HCT116 (cell line): ENCODE data around the gene HERPUD2. TPM values are rescaled to one million over a fixed set of nuclear protein-coding genes. Genes with fewer than 3 reads are reported as not detected.

Experiments
- ATAC-seq: fragments of 200-7000 bp; cut with Tn5 transposase; 2 replicates; pipeline ENCODE4 v1.9.1; 2020; ENCODE audit warnings: mild to moderate bottlenecking, moderate library complexity
- BruUV-seq: library from RNA; stranded (reverse); fragments of 400-500 nt; replicated peaks from 2 replicates; lab custom pipeline; 2021; lab: Mats Ljungman, UMichigan
- CTCF ChIA-PET: fragments of 300-600 bp; sonication (Branson Sonifier 250); formaldehyde crosslinking; loops from one replicate; lab custom pipeline; 2021; ENCODE audit warnings: antibody characterized with exemption; lab: Charles Lee
- POLR2A ChIA-PET: fragments of 300-600, 350-600 bp; sonication (Branson Sonifier 250); formaldehyde crosslinking; loops from one replicate; lab custom pipeline; 2021; ENCODE audit warnings: antibody characterized with exemption; lab: Charles Lee
- RAD21 ChIA-PET, 2 experiments: fragments of 300-600 bp; sonication (Branson Sonifier 250); formaldehyde crosslinking; loops; one replicate each; lab custom pipeline; 2023; ENCODE audit warnings: low total read pairs in 2 of 2; ENCODE audit not compliant: uncharacterized antibody in 2 of 2, unreplicated experiment in 2 of 2, low non-redundant PET in 1 of 2; lab: Charles Lee
- DNase-seq: peaks from one replicate; pipeline ENCODE4 v3.0.0-alpha.2; 2010; ENCODE audit warnings: low read depth, low spot score
- H2AFZ ChIP-seq: fragments of 200-600 bp; shearing (Covaris generic), sonication (generic); 2 replicates; pipeline ENCODE4 v1.6.1; 2017; ENCODE audit warnings: low read depth, mixed run types, mixed read lengths, antibody characterized with exemption, low read length; ENCODE audit not compliant: poor library complexity, severe bottlenecking
- H3K27ac ChIP-seq: 2 replicates; pipeline ENCODE4 v1.5.1; 2012; ENCODE audit warnings: low read depth, low read length
- H3K27me3 ChIP-seq: fragments of 200-600 bp; sonication (generic); 2 replicates; pipeline ENCODE4 v1.6.1; 2016; ENCODE audit warnings: mixed run types, low read length, mixed read lengths; ENCODE audit not compliant: insufficient read depth
- H3K36me3 ChIP-seq, 2 experiments: fragments of 200-500 bp in 1 of 2; fragments of 200-600 bp in 1 of 2; sonication (Bioruptor generic) in 1 of 2; sonication (generic) in 1 of 2; 2 replicates each; pipeline versions ENCODE4 v1.5.1 to v1.6.1; 2014 to 2016; ENCODE audit warnings: low read length in 2 of 2, inconsistent platforms in 1 of 2, mixed read lengths in 1 of 2, mixed run types in 1 of 2; ENCODE audit not compliant: insufficient read depth in 2 of 2, control insufficient read depth in 1 of 2
- H3K4me1 ChIP-seq, 2 experiments: fragments of 200-600 bp in 1 of 2; sonication (generic) in 1 of 2; 2 replicates each; pipeline versions ENCODE4 v1.5.1 to v1.6.1; 2012 to 2017; ENCODE audit warnings: low read length in 2 of 2, inconsistent platforms in 1 of 2, mild to moderate bottlenecking in 1 of 2, mixed read lengths in 1 of 2, mixed run types in 1 of 2, moderate library complexity in 1 of 2; ENCODE audit not compliant: insufficient read depth in 2 of 2, control insufficient read depth in 1 of 2
- H3K4me2 ChIP-seq: fragments of 200-600 bp; sonication (generic); 2 replicates; pipeline ENCODE4 v1.6.1; 2017; ENCODE audit warnings: mixed run types, low read length, mixed read lengths
- H3K4me3 ChIP-seq, 2 experiments: fragments of 200-600 bp in 1 of 2; sonication (generic) in 1 of 2; replicated peaks in 1 of 2; 2 replicates each; pipeline ENCODE4 v1.5.1; 2011 to 2016; ENCODE audit warnings: low read length in 2 of 2, control low read depth in 1 of 2, low read depth in 1 of 2, mild to moderate bottlenecking in 1 of 2, mixed read lengths in 1 of 2, mixed run types in 1 of 2
- H3K79me2 ChIP-seq: fragments of 200-600 bp; sonication (generic); 2 replicates; pipeline ENCODE4 v1.6.1; 2017; ENCODE audit warnings: mild to moderate bottlenecking, mixed run types, low read length, moderate library complexity, mixed read lengths; ENCODE audit not compliant: insufficient read depth
- H3K9ac ChIP-seq: fragments of 200-600 bp; sonication (generic); 2 replicates; pipeline ENCODE4 v1.6.1; 2016; ENCODE audit warnings: low read length, mixed read lengths
- H3K9me2 ChIP-seq: fragments of 200-600 bp; sonication (generic), shearing (Covaris generic); 2 replicates; pipeline ENCODE4 v1.6.1; 2017; ENCODE audit warnings: mixed run types, mild to moderate bottlenecking, moderate library complexity; ENCODE audit not compliant: insufficient read depth
- H3K9me3 ChIP-seq, 2 experiments: fragments of 200-500 bp in 1 of 2; fragments of 200-600 bp in 1 of 2; sonication (Bioruptor generic) in 1 of 2; sonication (generic) in 1 of 2; 2 replicates each; pipeline ENCODE4 v1.6.1; 2014 to 2017; ENCODE audit warnings: low read length in 2 of 2, mixed read lengths in 2 of 2, inconsistent platforms in 1 of 2, low read depth in 1 of 2, mild to moderate bottlenecking in 1 of 2, mixed run types in 1 of 2, moderate library complexity in 1 of 2; ENCODE audit not compliant: control insufficient read depth in 1 of 2, insufficient read depth in 1 of 2
- H4K20me1 ChIP-seq: fragments of 200-600 bp; sonication (generic), shearing (Covaris generic); 2 replicates; pipeline ENCODE4 v1.6.1; 2017; ENCODE audit warnings: mixed run types, mild to moderate bottlenecking, moderate library complexity; ENCODE audit not compliant: insufficient read depth
- ATF3 ChIP-seq: IDR thresholded peaks from 2 replicates; pipeline ENCODE4 v1.6.1; 2012
- CBX3 ChIP-seq: IDR thresholded peaks from 2 replicates; pipeline ENCODE4 v1.6.1; 2012; ENCODE audit warnings: low read depth
- CEBPB ChIP-seq: IDR thresholded peaks from 2 replicates; pipeline ENCODE4 v1.6.1; 2012; ENCODE audit warnings: low read depth
- CTCF ChIP-seq, 3 experiments: fragments of 200-600 bp in 1 of 3; sonication (generic) in 1 of 3; IDR thresholded peaks in 2 of 3; conservative IDR thresholded peaks in 1 of 3; 2 replicates each; pipeline ENCODE4 v1.5.1; 2012 to 2017; ENCODE audit warnings: low read depth in 2 of 3, low read length in 2 of 3, antibody characterized with exemption in 1 of 3, borderline replicate concordance in 1 of 3, control low read depth in 1 of 3, mild to moderate bottlenecking in 1 of 3, mixed read lengths in 1 of 3, mixed run types in 1 of 3, moderate library complexity in 1 of 3; ENCODE audit not compliant: insufficient read depth in 1 of 3
- ELF1 ChIP-seq: IDR thresholded peaks from 2 replicates; pipeline ENCODE4 v1.6.1; 2012; ENCODE audit warnings: low read depth, borderline replicate concordance
- EZH2 ChIP-seq: fragments of 200-600 bp; sonication (generic); IDR thresholded peaks from 2 replicates; pipeline ENCODE4 v1.6.1; 2017; ENCODE audit warnings: antibody characterized with exemption, mixed run types
- EZH2phosphoT487 ChIP-seq: fragments of 200-600 bp; IDR thresholded peaks from 2 replicates; pipeline ENCODE4 v1.6.1; 2018; ENCODE audit warnings: antibody characterized with exemption, borderline replicate concordance
- JUND ChIP-seq: IDR thresholded peaks from 2 replicates; pipeline ENCODE4 v1.6.1; 2012
- POLR2A ChIP-seq: IDR thresholded peaks from 2 replicates; pipeline ENCODE4 v1.7.0; 2011; ENCODE audit warnings: borderline replicate concordance; ENCODE audit not compliant: insufficient read depth, insufficient read length; ENCODE audit errors: extremely low read depth
- POLR2AphosphoS5 ChIP-seq: IDR thresholded peaks from 2 replicates; pipeline ENCODE4 v1.6.1; 2011; ENCODE audit warnings: mild to moderate bottlenecking, low read depth, low read length, moderate library complexity
- SIN3A ChIP-seq: IDR thresholded peaks from 2 replicates; pipeline ENCODE4 v1.6.1; 2012; ENCODE audit warnings: low read depth
- SP1 ChIP-seq: IDR thresholded peaks from 2 replicates; pipeline ENCODE4 v1.6.1; 2012; ENCODE audit warnings: low read depth
- YY1 ChIP-seq: IDR thresholded peaks from 2 replicates; pipeline ENCODE4 v1.6.1; 2011; ENCODE audit warnings: low read length, low read depth, moderate library complexity, mild to moderate bottlenecking; ENCODE audit not compliant: insufficient replicate concordance; ENCODE audit errors: extremely low read depth
- ZFX ChIP-seq: fragments of 450-650 bp; IDR thresholded peaks from 2 replicates; pipeline ENCODE4 v1.6.1; 2017
- ZNF274 ChIP-seq: fragments of 200-500 bp; sonication (Bioruptor generic); IDR thresholded peaks from 2 replicates; pipeline ENCODE4 v1.6.1; 2014; ENCODE audit warnings: mild to moderate bottlenecking, low read depth, low read length, inconsistent platforms
- intact Hi-C: fragments of 100-400 bp; cut with micrococcal nuclease; formaldehyde crosslinking; loops from 2 replicates; pipeline ENCODE4 v1.10.0; 2022
- total RNA-seq: library from RNA; stranded (reverse); gene quantifications from one replicate; pipeline ENCODE4 v1.2.1, GENCODE V29; 2021; ENCODE audit not compliant: unreplicated experiment
- TF ChIP-seq, protein P1 (sequence below): IDR thresholded peaks from 2 replicates; pipeline ENCODE4 v1.6.1; 2012

HERPUD2 gene
- total RNA-seq, 1 experiment from 2014 or later, result 20.5 TPM

DNA sequence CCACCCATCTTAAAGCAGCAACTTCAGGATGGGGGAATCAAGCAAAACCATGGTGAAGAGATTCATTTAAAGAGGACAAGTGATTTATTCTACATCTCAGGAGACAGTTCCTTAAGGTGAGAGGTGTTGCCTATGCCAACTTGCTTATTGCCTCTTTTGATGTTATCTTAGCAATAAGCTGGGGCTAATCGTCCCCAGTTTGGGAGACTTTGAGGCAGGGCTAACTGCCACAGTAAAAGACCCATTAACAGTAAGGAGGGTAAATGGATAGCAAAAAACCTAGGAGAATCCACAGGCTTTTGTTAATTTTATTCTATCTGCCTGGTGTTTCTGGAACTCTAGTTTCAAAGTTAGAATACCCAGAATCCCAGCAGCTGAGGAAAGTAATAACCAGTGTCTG, 22.1 kb upstream of the HERPUD2 start:
- no peaks in the 10 kb centered on the region for H3K79me2 ChIP-seq
- intact Hi-C loops, result no loop called here
- ChIA-PET CTCF (no interaction called here), RAD21 (no interaction called here), POLR2A (no interaction called here)
- no peak overlapping the region for H3K4me3 ChIP-seq
- ATAC-seq (no peak), DNase-seq (no peak)
- no peaks in the 10 kb centered on the region for H3K9me3 ChIP-seq
- TF ChIP-seq ATF3, result no peak
- no peak for TF ChIP-seq CTCF (IDR thresholded peaks at IDR 0.05 in 2 of 3, conservative IDR thresholded peaks at IDR 0.05 in 1 of 3; ENCODE audit: borderline replicate concordance in 1 of 3, insufficient read depth in 1 of 3, low read depth in 2 of 3, low read length in 2 of 3)
- no peak for TF ChIP-seq YY1
- no peak for TF ChIP-seq ELF1
- no peak for TF ChIP-seq POLR2AphosphoS5
- TF ChIP-seq JUND, result no peak
- TF ChIP-seq SIN3A, result no peak
- TF ChIP-seq POLR2A, result no peak
- TF ChIP-seq ZFX, result no peak
- no peak for TF ChIP-seq ZNF274
- no peak for TF ChIP-seq CBX3
- no peak for TF ChIP-seq EZH2phosphoT487
- no peak for TF ChIP-seq SP1
- no peak for TF ChIP-seq CEBPB
- TF ChIP-seq, protein P1, sequence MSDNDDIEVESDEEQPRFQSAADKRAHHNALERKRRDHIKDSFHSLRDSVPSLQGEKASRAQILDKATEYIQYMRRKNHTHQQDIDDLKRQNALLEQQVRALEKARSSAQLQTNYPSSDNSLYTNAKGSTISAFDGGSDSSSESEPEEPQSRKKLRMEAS, result no peak
- TF ChIP-seq EZH2, result no peak
- no TSS peak for BruUV-seq
- no peaks in the 10 kb centered on the region for H3K9me2 ChIP-seq
- no peaks in the 10 kb centered on the region for H3K27me3 ChIP-seq
- no peaks in the 10 kb centered on the region for H3K4me1 ChIP-seq
- H2AFZ ChIP-seq, result no peak overlapping the region
- H3K36me3 ChIP-seq, result no peaks in the 10 kb centered on the region
- H3K4me2 ChIP-seq, result no peak overlapping the region
- H4K20me1 ChIP-seq, result no peaks in the 10 kb centered on the region
- H3K9ac ChIP-seq, result no peak overlapping the region
- no peak overlapping the region for H3K27ac ChIP-seq
